ENCODE data around the gene CLIC1.
A peak's percentile ranks its signal among the peaks of the same experiment; 100 is the strongest.

- no peak for TF ChIP-seq POLR2A (IDR thresholded peaks at IDR 0.05)
- TF ChIP-seq POLR2AphosphoS5 (IDR thresholded peaks at IDR 0.05): peak in 1 of 3 donors; percentile 18
- no peak for TF ChIP-seq CTCF (IDR thresholded peaks at IDR 0.05)
- TF ChIP-seq EP300 (IDR thresholded peaks at IDR 0.05; ENCODE audit: low read depth): no peak
Observed at GRCh38 chr6:31723980-31724691, 12.2 kb downstream of the CLIC1 start.

All from transverse colon (tissue), 4 donors.